Measurements from ENCODE around the gene KAZALD1.

Gene KAZALD1

DNA sequence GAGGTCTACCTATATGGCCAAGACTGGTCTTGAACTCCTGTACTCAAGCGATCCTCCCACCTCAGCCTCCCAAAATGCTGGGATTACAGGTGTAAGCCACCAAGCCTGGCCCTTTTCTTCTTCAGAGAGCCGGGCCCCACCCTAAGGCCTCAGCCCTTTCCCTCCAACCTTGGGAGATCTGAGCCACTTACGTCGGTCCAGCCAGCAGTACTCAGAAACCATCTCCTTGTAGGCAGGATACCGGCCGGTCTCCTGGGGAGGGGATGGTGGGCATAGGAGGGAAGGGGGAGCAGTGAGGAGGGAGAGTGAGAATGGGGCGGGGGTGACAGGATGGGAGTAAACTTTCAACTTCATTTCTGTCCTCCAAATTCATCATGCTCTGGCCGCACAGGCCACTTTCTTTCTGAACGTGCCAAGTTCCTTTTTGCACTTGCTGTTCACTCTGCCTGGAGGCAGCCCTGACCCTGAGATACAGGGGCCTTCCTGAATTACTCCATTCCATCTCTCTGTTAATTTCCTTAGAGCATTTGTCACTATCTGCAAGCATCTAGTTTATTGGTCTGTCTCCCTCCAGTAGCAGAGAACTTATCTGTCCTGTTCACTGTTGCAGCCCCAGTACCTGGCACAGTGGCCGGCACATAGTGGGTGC, 41.2 kb upstream of the KAZALD1 start:
- H3K9me3 ChIP-seq (ENCODE audit: low read length): no peaks in the 10 kb centered on the region
- no peak overlapping the region for H2AFZ ChIP-seq (ENCODE audit: low read length)
- H3K4me2 ChIP-seq (ENCODE audit: low read length): no peak overlapping the region
- no peaks in the 10 kb centered on the region for H4K20me1 ChIP-seq (ENCODE audit: insufficient read depth, low read length)
- no peak overlapping the region for H3K27ac ChIP-seq (ENCODE audit: low read depth, low read length, poor library complexity, severe bottlenecking)
- H3K27me3 ChIP-seq (ENCODE audit: insufficient read depth, low read length): no peaks in the 10 kb centered on the region
- no peaks in the 10 kb centered on the region for H3K79me2 ChIP-seq (ENCODE audit: insufficient read depth, low read length)
- no peaks in the 10 kb centered on the region for H3F3A ChIP-seq (ENCODE audit: insufficient read depth, low read length)
- no peak overlapping the region for H3K9ac ChIP-seq (ENCODE audit: low read length)
- H3K4me3 ChIP-seq (ENCODE audit: low read depth, low read length, poor library complexity, severe bottlenecking): no peak overlapping the region
- no peaks in the 10 kb centered on the region for H3K9me2 ChIP-seq (ENCODE audit: low read depth, low read length)
- TF ChIP-seq, protein P1, sequence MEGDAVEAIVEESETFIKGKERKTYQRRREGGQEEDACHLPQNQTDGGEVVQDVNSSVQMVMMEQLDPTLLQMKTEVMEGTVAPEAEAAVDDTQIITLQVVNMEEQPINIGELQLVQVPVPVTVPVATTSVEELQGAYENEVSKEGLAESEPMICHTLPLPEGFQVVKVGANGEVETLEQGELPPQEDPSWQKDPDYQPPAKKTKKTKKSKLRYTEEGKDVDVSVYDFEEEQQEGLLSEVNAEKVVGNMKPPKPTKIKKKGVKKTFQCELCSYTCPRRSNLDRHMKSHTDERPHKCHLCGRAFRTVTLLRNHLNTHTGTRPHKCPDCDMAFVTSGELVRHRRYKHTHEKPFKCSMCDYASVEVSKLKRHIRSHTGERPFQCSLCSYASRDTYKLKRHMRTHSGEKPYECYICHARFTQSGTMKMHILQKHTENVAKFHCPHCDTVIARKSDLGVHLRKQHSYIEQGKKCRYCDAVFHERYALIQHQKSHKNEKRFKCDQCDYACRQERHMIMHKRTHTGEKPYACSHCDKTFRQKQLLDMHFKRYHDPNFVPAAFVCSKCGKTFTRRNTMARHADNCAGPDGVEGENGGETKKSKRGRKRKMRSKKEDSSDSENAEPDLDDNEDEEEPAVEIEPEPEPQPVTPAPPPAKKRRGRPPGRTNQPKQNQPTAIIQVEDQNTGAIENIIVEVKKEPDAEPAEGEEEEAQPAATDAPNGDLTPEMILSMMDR (IDR thresholded peaks at IDR 0.05; ENCODE audit: low read length): no peak
- TF ChIP-seq EZH2 (IDR thresholded peaks at IDR 0.05; ENCODE audit: borderline replicate concordance, low read length): no peak
- H3K4me1 ChIP-seq (ENCODE audit: insufficient read depth, low read length, severe bottlenecking): no peaks in the 10 kb centered on the region
- no peaks in the 10 kb centered on the region for H3K36me3 ChIP-seq (ENCODE audit: insufficient read depth, low read length)

DNA sequence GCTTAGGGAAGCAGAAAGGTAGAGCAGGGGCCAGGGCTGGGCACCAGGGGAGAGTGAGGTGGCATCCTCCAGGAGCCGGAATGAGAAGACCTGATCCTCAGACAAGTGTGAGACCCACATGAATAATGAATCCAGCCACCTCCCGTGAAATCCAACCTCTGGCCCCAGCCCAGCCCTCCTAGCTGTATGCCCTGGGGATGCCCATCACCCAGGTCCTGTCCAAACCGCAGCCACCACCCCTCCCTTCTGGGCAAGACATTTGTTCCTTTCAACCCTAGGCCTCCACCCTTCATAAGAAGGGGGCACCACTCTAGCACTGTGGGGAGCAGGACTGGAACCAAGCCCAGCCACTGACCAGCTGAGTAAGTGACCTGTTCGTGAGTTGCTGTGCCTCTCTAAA, 40.5 kb upstream of the KAZALD1 start:
- Histone ChIP-seq H2AFZ (ENCODE audit: low read length) (no peak overlapping the region), H3K4me2 (ENCODE audit: low read length) (no peak overlapping the region), H3K9me3 (ENCODE audit: low read length) (no peaks in the 10 kb centered on the region), H3K4me1 (ENCODE audit: insufficient read depth, low read length, severe bottlenecking) (no peaks in the 10 kb centered on the region), H3K9ac (ENCODE audit: low read length) (no peak overlapping the region), H3K9me2 (ENCODE audit: low read depth, low read length) (no peaks in the 10 kb centered on the region), H3K27me3 (ENCODE audit: insufficient read depth, low read length) (no peaks in the 10 kb centered on the region), H3K4me3 (ENCODE audit: low read depth, low read length, poor library complexity, severe bottlenecking) (no peak overlapping the region), H4K20me1 (ENCODE audit: insufficient read depth, low read length) (no peaks in the 10 kb centered on the region), H3K27ac (ENCODE audit: low read depth, low read length, poor library complexity, severe bottlenecking) (no peak overlapping the region), H3K79me2 (ENCODE audit: insufficient read depth, low read length) (no peaks in the 10 kb centered on the region), H3F3A (ENCODE audit: insufficient read depth, low read length) (no peaks in the 10 kb centered on the region), H3K36me3 (ENCODE audit: insufficient read depth, low read length) (no peaks in the 10 kb centered on the region)
- no peak for TF ChIP-seq EZH2 (IDR thresholded peaks at IDR 0.05; ENCODE audit: borderline replicate concordance, low read length)
- TF ChIP-seq, protein P1 (IDR thresholded peaks at IDR 0.05; ENCODE audit: low read length): no peak

DNA sequence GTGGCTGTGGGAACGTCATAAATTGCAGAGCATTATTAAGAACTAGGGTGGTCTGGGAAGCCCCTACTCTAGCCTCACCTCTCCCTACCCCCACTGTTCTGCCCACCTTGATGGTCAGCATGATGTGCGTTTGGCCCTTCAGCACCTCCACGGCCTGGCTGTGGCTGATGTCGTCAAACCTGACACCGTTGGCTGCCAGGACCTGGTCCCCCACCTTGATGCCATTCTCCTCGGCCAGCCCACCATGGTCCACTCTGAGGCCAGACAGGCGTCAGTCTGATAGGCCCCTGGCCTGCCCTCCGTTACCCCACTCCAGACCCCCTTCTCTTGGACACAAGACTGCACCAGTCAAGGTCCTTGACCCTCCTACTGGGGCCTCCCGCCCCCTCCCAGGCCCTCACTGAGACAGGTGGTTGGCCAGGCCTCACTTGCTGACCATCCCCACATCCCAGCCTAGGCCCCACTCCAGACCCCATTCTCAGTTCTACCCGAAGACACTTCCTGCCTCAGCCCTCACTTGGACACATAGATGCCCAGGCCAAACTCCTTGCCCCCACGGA, 40.0 kb upstream of the KAZALD1 start:
- H2AFZ ChIP-seq (ENCODE audit: low read length): no peak overlapping the region
- H3K27ac ChIP-seq (ENCODE audit: low read depth, low read length, poor library complexity, severe bottlenecking): no peak overlapping the region
- H3K36me3 ChIP-seq (ENCODE audit: insufficient read depth, low read length): no peaks in the 10 kb centered on the region
- no peaks in the 10 kb centered on the region for H3F3A ChIP-seq (ENCODE audit: insufficient read depth, low read length)
- no peak overlapping the region for H3K4me2 ChIP-seq (ENCODE audit: low read length)
- TF ChIP-seq EZH2 (IDR thresholded peaks at IDR 0.05; ENCODE audit: borderline replicate concordance, low read length): no peak
- TF ChIP-seq, protein P1 (IDR thresholded peaks at IDR 0.05; ENCODE audit: low read length): no peak
- no peaks in the 10 kb centered on the region for H3K9me3 ChIP-seq (ENCODE audit: low read length)
- no peaks in the 10 kb centered on the region for H3K27me3 ChIP-seq (ENCODE audit: insufficient read depth, low read length)
- H3K79me2 ChIP-seq (ENCODE audit: insufficient read depth, low read length): no peaks in the 10 kb centered on the region
- H3K4me1 ChIP-seq (ENCODE audit: insufficient read depth, low read length, severe bottlenecking): no peaks in the 10 kb centered on the region
- no peak overlapping the region for H3K9ac ChIP-seq (ENCODE audit: low read length)
- H3K9me2 ChIP-seq (ENCODE audit: low read depth, low read length): no peaks in the 10 kb centered on the region
- H3K4me3 ChIP-seq (ENCODE audit: low read depth, low read length, poor library complexity, severe bottlenecking): no peak overlapping the region
- no peaks in the 10 kb centered on the region for H4K20me1 ChIP-seq (ENCODE audit: insufficient read depth, low read length)

Data from OCI-LY1 (cell line).